GM23338 (cell line): ENCODE data around the gene ZDHHC8.

Experiments used
- CREB1 ChIP-seq: fragments of 250-450 bp; sonication (Bioruptor Pico); IDR thresholded peaks from 2 replicates; pipeline ENCODE4 v1.5.0; 2020; ENCODE audit warnings: low read depth, mild to moderate bottlenecking, moderate library complexity
- CTCF ChIP-seq, 2 experiments: fragments of 200-600 bp in 1 of 2; sonication (generic) in 1 of 2; conservative IDR thresholded peaks; 2 replicates each; pipeline versions ENCODE4 v1.5.1 to v1.6.1; 2016 to 2017; ENCODE audit warnings: antibody characterized with exemption in 2 of 2, low read depth in 2 of 2, mild to moderate bottlenecking in 2 of 2, moderate library complexity in 1 of 2
- EZH2 ChIP-seq: fragments of 200-600 bp; sonication (generic); IDR thresholded peaks from one replicate; pipeline ENCODE4 v1.8.0; 2017; ENCODE audit warnings: antibody characterized with exemption, mild to moderate bottlenecking, low read depth; ENCODE audit not compliant: unreplicated experiment
- POLR2AphosphoS5 ChIP-seq: IDR thresholded peaks from 2 replicates; pipeline ENCODE4 v1.6.1; 2016; ENCODE audit warnings: antibody characterized with exemption, low read depth
- REST ChIP-seq: IDR thresholded peaks from one replicate; pipeline ENCODE4 v1.6.1; 2018; ENCODE audit warnings: antibody characterized with exemption; ENCODE audit not compliant: unreplicated experiment
- ZNF331 ChIP-seq: fragments of 250-450 bp; sonication (Bioruptor Pico); IDR thresholded peaks from 2 replicates; pipeline ENCODE4 v1.5.0; 2020; ENCODE audit warnings: low read depth, mild to moderate bottlenecking, moderate library complexity

GRCh38 chr22:20111045-20111688 lies 20.4 kb upstream of the ZDHHC8 start:
- no peak for TF ChIP-seq EZH2
- peak; percentile 53 to 61 for TF ChIP-seq CTCF (conservative IDR thresholded peaks at IDR 0.05; ENCODE audit: low read depth in 2 of 2)
- peak; percentile 31; the same call in 1 of the 2 replicates for TF ChIP-seq POLR2AphosphoS5
- no peak for TF ChIP-seq ZNF331
- TF ChIP-seq REST: no peak
- TF ChIP-seq CREB1 (CRISPR knock-in tag): no peak
